K562 (cell line): ENCODE measurements around the gene HOMEZ. TPM values are rescaled to one million over a fixed set of nuclear protein-coding genes. Genes with fewer than 3 reads are reported as not detected.
A peak's percentile ranks its signal among the peaks of the same experiment; 100 is the strongest.

Source experiments
- AFF1 ChIP-seq, 2 experiments: fragments of 450-650 bp; IDR thresholded peaks; 2 replicates each; pipeline ENCODE4 v1.6.1; 2018; ENCODE audit warnings: mild to moderate bottlenecking in 2 of 2, low read depth in 1 of 2; ENCODE audit not compliant: partially characterized antibody in 2 of 2
- ARID1B ChIP-seq: fragments of 450-650 bp; IDR thresholded peaks from 2 replicates; pipeline ENCODE4 v1.6.1; 2016; ENCODE audit warnings: antibody characterized with exemption, mild to moderate bottlenecking, inconsistent platforms
- CAMTA2 ChIP-seq: fragments of 250-450 bp; sonication (Bioruptor Pico); conservative IDR thresholded peaks from 2 replicates; pipeline ENCODE4 v1.5.1; 2022
- CREB1 ChIP-seq, 2 experiments: sonication (generic) in 1 of 2; formaldehyde crosslinking in 1 of 2; IDR thresholded peaks; 2 replicates each; pipeline versions ENCODE4 v1.6.1 to v1.8.0; 2012 to 2022; ENCODE audit warnings: inconsistent platforms in 1 of 2, mild to moderate bottlenecking in 1 of 2, missing genetic modification reagents in 1 of 2, moderate library complexity in 1 of 2
- L3MBTL2 ChIP-seq: fragments of 450-650 bp; IDR thresholded peaks from 2 replicates; pipeline ENCODE4 v1.6.1; 2016; ENCODE audit warnings: mild to moderate bottlenecking, moderate library complexity
- MXD1 ChIP-seq: fragments of 250-450 bp; sonication (Bioruptor Pico); IDR thresholded peaks from 2 replicates; pipeline ENCODE4 v1.8.0; 2021; ENCODE audit warnings: borderline replicate concordance, mild to moderate bottlenecking, moderate library complexity; ENCODE audit not compliant: poor library complexity, severe bottlenecking
- RREB1 ChIP-seq: fragments of 250-450 bp; sonication (Bioruptor Pico); IDR thresholded peaks from 2 replicates; pipeline ENCODE4 v1.4.0; 2020
- SIN3A ChIP-seq, 2 experiments: fragments of 150-350 bp in 1 of 2; IDR thresholded peaks; 2 replicates each; pipeline ENCODE4 v1.6.1; 2011 to 2016; ENCODE audit warnings: borderline replicate concordance in 2 of 2, low read depth in 2 of 2, low read length in 2 of 2, mild to moderate bottlenecking in 2 of 2, moderate library complexity in 2 of 2; ENCODE audit not compliant: control insufficient read depth in 1 of 2
- ZNF212 ChIP-seq: fragments of 450-650 bp; formaldehyde crosslinking; IDR thresholded peaks from 2 replicates; pipeline ENCODE4 v1.4.0; 2020; ENCODE audit warnings: mild to moderate bottlenecking
- ZNF282 ChIP-seq: sonication (generic); formaldehyde crosslinking; IDR thresholded peaks from 2 replicates; pipeline ENCODE4 v1.8.1; 2023; ENCODE audit warnings: missing genetic modification reagents
- ZNF639 ChIP-seq, 2 experiments: fragments of 200-800 bp in 1 of 2; sonication (Bioruptor generic) in 1 of 2; sonication (generic) in 1 of 2; formaldehyde crosslinking in 1 of 2; IDR thresholded peaks in 1 of 2; conservative IDR thresholded peaks in 1 of 2; 2 replicates each; pipeline versions ENCODE4 v1.5.0 to v1.6.1; 2016 to 2020; ENCODE audit warnings: missing compliant biosample characterization in 1 of 2, missing genetic modification characterization in 1 of 2, missing genetic modification reagents in 1 of 2
- ZNF695 ChIP-seq: fragments of 450-650 bp; formaldehyde crosslinking; IDR thresholded peaks from 2 replicates; pipeline ENCODE4 v1.4.0; 2020; ENCODE audit warnings: mild to moderate bottlenecking, moderate library complexity
- ZNF764 ChIP-seq: fragments of 250-450 bp; sonication (Bioruptor Pico); IDR thresholded peaks from 2 replicates; pipeline ENCODE4 v1.4.0; 2020; ENCODE audit warnings: low read depth, mild to moderate bottlenecking, moderate library complexity
- polyA plus RNA-seq, 8 experiments: library from polyadenylated mRNA; depleted of rRNA in 4 of 8; stranded (reverse) in 5 of 8; unstranded in 3 of 8; fragments of >200 nt; fragmentation: Nextera tagmentation in 2 of 8; fragmentation: Illumina TruSeq in 1 of 8; extraction: Ambion mirVana in 2 of 8; extraction: Trizol in 1 of 8; gene quantifications; 2 replicates each; pipeline versions ENCODE4 v1.2.1 to v1.2.3, GENCODE V29; 2011 to 2014; ENCODE audit warnings: inconsistent platforms in 1 of 8, missing spikeins in 1 of 8
- total RNA-seq, 7 experiments: library from RNA; depleted of rRNA in 6 of 7; stranded (reverse); fragments of >200 nt in 6 of 7; fragmentation: Illumina TruSeq in 2 of 7; extraction: Trizol in 2 of 7; gene quantifications; 2 replicates each; pipeline versions ENCODE4 v1.2.1 to v1.2.3, GENCODE V29; 2011 to 2021; ENCODE audit warnings: low replicate concordance in 1 of 7

Gene HOMEZ
- total and polyA plus RNA-seq, 9 of the 15 experiments (the other 6 are each of a cell fraction or from before 2014, with no cell fraction given), result 3.0 to 30.2 (median 16.9) TPM

GRCh38 chr14:23301288-23301968 is 15.5 kb upstream of the HOMEZ start (continued):
- TF ChIP-seq RREB1 (CRISPR knock-in tag) (no peak), ZNF639 (CRISPR knock-in tag; conservative IDR thresholded peaks at IDR 0.05 in 1 of 2, IDR thresholded peaks at IDR 0.05 in 1 of 2) (peak in 1 of 2 experiments; percentile 100; a peak in 2 of 4 replicates), ZNF212 (CRISPR knock-in tag) (no peak), ZNF282 (CRISPR knock-in tag) (no peak), ARID1B (peak; percentile 58; the same call in 1 of the 2 replicates), AFF1 (IDR thresholded peaks at IDR 0.05; ENCODE audit: low read depth in 1 of 2, partially characterized antibody in 2 of 2) (peak in 1 of 2 experiments; percentile 40), SIN3A (IDR thresholded peaks at IDR 0.05; ENCODE audit: borderline replicate concordance in 2 of 2, control insufficient read depth in 1 of 2, low read depth in 2 of 2, low read length in 2 of 2) (peak; percentile 76 to 81; a peak in 3 of 4 replicates), CAMTA2 (CRISPR knock-in tag) (no peak), MXD1 (CRISPR knock-in tag) (no peak), L3MBTL2 (peak; percentile 81), ZNF695 (CRISPR knock-in tag) (no peak), ZNF764 (no peak), CREB1 (IDR thresholded peaks at IDR 0.05) (peak; percentile 81), CREB1 (CRISPR knock-in tag; IDR thresholded peaks at IDR 0.05) (peak; percentile 75)
